Activated gamma-delta T cell treated with anti-CD3 and anti-CD28 coated beads, Interleukin-2, amount 50 U/mL, for 16 hours (primary cell): ENCODE measurements around the gene INPP5A.

Experiments used
- DNase-seq: peaks from one replicate; pipeline ENCODE4 v3.0.0-alpha.2; 2020; ENCODE audit warnings: low read depth

The INPP5A gene

DNA sequence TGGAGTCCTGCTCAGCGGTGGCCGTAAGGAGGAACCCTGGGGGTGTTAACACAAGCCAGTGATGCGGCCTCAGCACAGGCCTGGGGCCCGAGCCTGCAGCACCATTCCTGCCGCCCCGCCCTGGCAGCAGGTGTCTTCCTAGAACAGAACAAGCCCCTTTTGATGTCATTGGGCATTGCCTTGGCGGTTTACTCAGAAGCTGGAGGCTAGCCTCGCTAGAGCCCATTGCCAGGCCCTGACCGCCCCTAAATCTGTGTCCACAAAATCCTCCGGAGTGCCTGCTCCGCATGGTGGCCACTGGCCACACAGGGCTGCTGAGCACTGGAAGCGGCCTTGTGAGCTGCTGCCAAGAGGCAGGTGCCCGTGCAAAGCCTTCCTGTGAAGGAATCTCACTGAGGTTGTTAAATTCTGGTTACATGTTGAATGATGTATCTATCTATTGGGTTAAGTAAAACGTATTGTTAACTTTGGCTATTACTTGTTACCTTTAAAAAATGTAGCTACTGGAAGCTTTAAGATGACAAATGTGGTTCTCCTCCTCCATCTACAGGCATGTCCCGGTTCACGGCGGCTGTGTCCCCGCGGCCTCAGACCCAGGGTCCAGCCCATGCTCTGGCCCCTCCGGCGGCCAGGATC is 1.2 kb upstream of the INPP5A start:
- DNase-seq: no peak

DNA sequence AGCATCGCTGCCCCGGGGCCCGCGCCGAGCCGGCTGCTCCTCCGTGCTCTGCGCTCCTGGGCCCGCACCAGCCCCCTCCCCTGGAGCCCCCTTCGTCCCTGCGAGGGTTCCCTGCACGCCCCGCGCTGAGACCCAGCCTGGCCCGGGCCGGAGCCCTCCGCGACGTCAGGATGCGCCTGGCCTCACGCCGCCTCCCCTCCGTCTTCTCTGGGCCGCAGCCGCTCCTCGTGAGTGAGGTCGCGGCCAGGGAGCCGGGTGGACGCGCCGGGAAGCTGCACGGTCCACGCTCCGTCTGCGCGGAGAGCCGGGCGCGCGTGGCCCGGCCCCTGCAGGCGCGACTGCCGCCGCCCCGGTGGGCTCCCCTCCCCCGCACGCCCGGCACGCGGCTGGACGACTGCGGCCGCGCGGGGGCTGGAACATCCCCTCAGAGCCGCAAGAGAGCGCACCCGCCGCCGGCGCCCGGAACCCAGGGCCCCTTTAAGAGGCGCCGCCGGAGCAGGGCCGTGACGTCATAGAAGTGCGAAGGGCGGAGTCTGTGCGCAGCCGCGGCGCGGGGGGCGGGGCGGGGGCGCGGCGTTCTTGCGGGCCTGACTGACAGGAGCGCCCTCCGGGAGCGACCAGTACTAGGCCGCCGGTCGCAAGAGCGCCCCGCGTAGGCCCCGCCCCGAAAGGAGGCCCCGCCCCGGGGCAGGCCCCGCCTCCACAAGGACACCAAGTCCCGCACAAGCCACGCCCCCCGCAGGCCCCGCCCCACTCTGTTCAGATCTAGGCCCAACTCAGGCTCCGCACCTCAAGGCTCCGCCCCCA is 507 bp upstream of the INPP5A start:
- DNase-seq: peak; percentile 100

DNA sequence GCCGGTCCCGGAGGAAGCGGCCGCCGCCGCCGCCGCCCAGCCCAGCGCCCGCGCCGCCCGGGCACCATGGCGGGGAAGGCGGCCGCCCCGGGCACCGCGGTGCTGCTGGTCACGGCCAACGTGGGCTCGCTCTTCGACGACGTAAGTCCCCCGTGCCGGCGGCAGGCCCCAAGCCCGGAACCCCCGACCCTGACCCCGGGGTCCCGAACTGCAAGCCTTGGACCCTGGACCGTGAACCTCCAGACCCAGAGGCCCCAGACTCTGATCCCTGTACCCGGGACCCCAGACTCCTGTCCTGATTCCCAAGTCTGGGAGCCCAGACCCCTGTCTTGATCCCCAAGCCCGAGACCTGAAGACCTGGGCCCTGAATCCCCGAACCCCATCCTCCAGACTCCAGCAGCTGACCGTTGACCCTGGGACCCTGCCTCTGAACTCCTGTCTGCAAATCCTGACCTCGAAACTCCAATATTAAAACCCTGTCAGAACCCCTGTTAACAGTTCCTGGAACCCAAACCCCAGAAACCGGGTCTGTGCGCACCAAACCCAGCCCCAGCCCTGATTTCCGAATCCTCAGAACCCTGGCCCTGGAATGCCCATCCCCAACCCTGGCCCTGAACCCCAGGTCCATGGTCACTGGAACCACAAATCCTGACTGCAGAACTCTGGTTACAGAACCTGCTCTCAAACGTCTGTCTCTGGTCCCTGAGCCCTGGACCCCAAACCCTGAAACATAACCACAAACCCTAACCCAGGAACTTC is 623 bp downstream of the INPP5A start:
- no peak for DNase-seq

- DNase-seq: no peak
Measured at GRCh38 chr10:132538790-132539421, 1.3 kb downstream of the INPP5A start.

GRCh38 chr10:132539431-132539839 is 1.8 kb downstream of the INPP5A start:
- DNase-seq: no peak

DNA sequence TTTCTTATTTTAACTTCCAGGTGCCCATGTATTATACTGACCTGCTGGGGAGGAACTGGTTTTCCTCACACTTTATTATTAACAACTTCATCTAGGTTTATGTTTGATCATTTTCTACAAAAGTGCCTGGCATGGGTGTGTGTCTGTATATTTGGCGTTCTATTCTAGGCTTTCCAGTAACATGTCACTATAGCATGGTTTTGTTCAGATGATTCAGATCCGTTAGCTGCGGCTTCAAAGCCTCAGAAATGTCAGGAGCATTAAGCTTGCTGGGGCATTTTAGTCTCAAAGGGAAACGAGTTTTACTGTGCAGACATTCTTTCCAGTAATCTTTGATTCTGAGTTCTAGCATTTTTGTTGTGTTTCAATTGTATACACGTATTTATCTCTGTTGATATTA is 2.3 kb downstream of the INPP5A start:
- DNase-seq: no peak

GRCh38 chr10:132540456-132540855 is 2.9 kb downstream of the INPP5A start:
- DNase-seq: no peak

GRCh38 chr10:132541129-132541528 is 3.5 kb downstream of the INPP5A start:
- DNase-seq: no peak

GRCh38 chr10:132541601-132542011 is 4.0 kb downstream of the INPP5A start:
- DNase-seq: no peak

DNA sequence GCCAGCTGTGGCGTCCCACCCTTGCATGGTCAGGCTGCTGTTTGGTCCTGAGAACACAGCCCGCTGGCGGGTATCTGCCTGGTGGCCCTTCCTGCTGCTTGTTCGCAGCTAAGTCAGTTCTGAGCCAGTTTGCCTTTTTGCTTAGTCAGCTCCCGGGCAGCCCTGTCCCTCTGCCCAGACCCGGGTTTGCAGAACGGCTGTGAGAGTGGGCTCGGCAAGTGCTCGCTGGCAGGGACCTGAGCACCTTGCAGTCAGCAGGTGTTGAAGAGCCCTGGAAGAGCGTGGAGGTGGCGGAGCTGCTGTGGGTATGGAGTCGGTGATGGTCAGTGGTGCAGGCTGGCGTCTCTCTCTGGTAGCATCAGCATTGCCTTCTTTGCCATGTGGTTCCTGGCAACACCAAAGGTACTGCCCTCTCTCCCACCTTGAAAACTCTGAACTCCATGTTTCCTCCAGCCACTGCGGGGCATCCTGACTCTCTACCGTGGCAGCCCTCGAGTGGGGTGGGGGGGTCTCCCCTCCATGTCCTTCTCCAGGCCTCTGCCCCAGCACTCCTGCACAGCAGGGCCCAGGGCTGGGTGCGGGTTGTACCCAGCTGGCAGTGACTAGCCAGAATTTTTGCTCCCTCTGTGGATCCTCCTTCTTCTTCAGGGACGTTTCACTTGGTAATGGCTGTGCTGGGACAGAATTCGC is 4.6 kb downstream of the INPP5A start:
- no peak for DNase-seq

- DNase-seq: no peak
Measured at GRCh38 chr10:132542819-132543218, 5.2 kb downstream of the INPP5A start.

- no peak for DNase-seq
Measured at GRCh38 chr10:132543916-132544743, 6.5 kb downstream of the INPP5A start.

GRCh38 chr10:132544744-132545658 is 7.4 kb downstream of the INPP5A start:
- DNase-seq: no peak

DNA sequence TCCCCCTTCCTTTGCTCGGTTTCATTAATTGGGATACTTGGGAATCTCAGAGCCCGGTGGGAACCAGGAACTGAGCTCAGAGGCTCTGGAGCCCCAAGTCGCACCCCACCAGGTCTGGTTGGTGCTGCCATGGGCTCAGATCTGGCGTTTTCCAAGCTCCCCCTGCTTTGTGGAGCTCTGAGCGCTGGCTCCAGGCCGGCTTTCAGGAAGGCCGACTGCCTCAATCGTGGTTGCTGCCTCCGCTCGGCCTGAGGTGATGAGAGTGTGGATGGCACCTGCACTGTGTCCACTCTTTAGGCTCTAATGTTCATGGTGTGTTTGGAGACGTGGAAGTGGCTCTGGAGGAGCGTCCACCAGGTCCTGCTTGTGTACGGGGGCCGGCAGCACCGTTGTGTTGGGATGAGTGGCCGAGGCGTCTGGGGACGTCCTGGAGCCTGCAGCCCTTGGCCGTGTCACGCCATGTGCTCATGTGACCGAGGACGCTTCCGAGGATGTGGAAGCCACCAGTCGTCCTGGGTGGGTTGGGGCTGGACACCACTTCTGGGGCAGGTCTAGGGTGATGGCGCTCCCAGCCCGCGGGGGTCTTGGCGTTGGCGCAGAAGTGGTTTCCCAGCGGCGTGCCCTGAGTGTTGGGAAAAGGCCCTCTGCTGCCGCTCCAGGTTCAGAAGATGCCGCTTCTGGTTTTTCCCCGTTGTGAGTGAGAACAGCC is 8.2 kb downstream of the INPP5A start:
- no peak for DNase-seq

DNA sequence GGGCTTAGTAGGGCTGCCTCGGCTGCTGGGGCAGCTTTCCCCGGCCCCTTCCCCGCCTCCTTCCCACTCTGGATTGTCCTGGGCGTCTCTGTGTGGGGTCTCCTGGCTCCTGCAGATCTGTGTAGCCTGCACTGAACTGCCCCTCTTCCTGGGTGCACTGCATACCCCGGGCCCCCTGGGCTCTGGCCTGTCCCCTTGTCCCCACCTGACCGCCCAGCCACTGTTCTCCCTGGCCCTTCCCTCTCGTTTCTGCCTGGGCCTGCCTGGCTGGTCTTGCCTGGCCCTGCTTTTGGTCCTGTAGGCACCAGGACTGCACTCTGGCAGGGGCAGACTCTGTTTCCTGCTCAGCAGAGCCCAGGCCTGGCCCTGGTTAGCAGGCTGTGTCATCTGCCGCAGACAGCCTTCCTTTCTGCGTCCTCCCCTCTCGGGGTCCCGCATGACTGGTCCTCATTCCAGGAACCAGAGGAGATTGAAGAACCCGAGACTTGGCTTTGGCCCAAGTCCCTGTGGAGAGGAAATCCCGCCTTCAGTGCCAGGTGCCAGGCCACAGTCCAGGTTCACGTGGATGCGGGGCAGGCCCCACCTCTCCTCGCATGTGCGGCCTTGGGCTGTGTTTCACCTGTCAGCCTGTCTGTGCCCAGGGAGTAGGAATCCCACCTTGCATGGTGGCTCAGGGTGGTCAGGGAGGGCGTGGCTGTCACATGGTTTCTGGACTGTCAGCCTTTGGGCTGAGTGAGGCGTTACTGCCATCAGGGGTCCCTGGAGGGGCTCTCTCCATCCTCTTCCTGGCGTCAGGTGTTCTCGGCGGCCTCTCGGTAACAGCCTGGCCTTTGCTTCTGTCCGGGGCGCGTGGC is 9.2 kb downstream of the INPP5A start:
- DNase-seq: no peak

- no peak for DNase-seq
Measured at GRCh38 chr10:132547421-132547861, 9.9 kb downstream of the INPP5A start.

- DNase-seq: no peak
Measured at GRCh38 chr10:132548106-132548823, 10.7 kb downstream of the INPP5A start.
